ENCODE measurements around the gene MLIP. TPM values are rescaled to one million over a fixed set of nuclear protein-coding genes. Genes with fewer than 3 reads are reported as not detected.
"Not testable (repeated sequence)": the region's sequence is repeated elsewhere in the genome, so short reads cannot be mapped to it uniquely, and the experiment has no call there.

Gene MLIP
- total and polyA plus RNA-seq, 9 donors, result 0.05 to 1.2 (median 0.40) TPM; not detected in 4

GRCh38 chr6:54206510-54206909, 95.3 kb downstream of the MLIP start:
- 80 to 86% (median 82%) methylated on average over 2 of the region's 2 CpGs for WGBS, 3 donors

DNA sequence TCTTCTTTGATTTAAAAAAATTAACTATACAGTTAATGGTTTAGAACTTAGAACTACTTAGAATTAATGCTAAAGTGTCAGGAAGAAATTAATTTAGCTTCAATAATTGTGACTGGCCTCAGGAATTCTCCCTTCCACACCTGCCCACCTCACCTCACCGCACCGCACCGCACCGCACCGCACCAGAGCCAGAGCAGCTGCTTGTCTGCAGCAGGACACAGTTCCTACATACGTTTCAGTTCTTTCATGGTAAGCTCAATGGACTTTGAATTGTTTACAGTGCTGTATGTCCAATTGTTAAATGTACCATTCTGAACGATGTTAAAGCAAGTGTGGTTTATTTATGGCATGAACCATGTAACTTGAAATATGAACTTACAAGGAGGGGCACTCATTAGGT, 98.7 kb downstream of the MLIP start:
- DNase-seq; H3K4me1 ChIP-seq (ENCODE audit: insufficient read depth); H3K27ac ChIP-seq; H3K9me3 ChIP-seq; H3K36me3 ChIP-seq; H3K27me3 ChIP-seq; H3K4me3 ChIP-seq; intact Hi-C loops (cut with DNase I): not testable (repeated sequence)
- 85 to 88% (median 86%) methylated on average over 6 of the region's 7 CpGs for whole genome bisulfite sequencing, 3 donors

More at GRCh38 chr6:54206510-54206909, 95.3 kb downstream of the MLIP start:
- Histone ChIP-seq H3K4me3 (no peak overlapping the region), H3K4me1 (ENCODE audit: insufficient read depth) (no peaks in the 10 kb centered on the region), H3K9me3 (no peaks in the 10 kb centered on the region), H3K27ac (no peak overlapping the region), H3K36me3 (no peaks in the 10 kb centered on the region), H3K27me3 (no peaks in the 10 kb centered on the region)
- DNase-seq, result no peak
- intact Hi-C loops (cut with DNase I), result no loop called here
- TF ChIP-seq EP300 (IDR thresholded peaks at IDR 0.05), result no peak
- TF ChIP-seq, protein P1, sequence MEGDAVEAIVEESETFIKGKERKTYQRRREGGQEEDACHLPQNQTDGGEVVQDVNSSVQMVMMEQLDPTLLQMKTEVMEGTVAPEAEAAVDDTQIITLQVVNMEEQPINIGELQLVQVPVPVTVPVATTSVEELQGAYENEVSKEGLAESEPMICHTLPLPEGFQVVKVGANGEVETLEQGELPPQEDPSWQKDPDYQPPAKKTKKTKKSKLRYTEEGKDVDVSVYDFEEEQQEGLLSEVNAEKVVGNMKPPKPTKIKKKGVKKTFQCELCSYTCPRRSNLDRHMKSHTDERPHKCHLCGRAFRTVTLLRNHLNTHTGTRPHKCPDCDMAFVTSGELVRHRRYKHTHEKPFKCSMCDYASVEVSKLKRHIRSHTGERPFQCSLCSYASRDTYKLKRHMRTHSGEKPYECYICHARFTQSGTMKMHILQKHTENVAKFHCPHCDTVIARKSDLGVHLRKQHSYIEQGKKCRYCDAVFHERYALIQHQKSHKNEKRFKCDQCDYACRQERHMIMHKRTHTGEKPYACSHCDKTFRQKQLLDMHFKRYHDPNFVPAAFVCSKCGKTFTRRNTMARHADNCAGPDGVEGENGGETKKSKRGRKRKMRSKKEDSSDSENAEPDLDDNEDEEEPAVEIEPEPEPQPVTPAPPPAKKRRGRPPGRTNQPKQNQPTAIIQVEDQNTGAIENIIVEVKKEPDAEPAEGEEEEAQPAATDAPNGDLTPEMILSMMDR (IDR thresholded peaks at IDR 0.05), result no peak
- no peak for TF ChIP-seq POLR2A (IDR thresholded peaks at IDR 0.05)

DNA sequence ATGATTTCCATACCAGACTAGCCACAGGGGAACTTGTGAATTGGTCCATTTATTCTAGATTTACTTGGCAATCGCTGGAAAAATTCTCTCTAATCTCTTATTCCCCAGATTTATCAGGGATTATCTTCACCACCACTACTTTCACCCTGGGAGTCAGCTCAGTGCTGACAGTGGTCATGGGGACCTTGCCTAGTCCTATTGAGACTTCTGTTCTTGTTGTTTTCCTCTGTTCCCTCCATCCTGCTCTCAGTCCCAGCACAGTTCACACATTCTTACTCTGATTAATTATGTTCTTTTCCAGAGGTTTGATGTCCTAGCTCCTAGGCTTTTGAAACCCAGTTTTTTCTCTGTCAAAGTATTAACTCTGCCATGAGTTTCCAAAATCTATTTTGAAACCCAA, 103.0 kb downstream of the MLIP start:
- WGBS, 3 donors, result 71 to 91% (median 79%) methylated on average over 1 of the region's 1 CpG
- H3K27ac ChIP-seq, result no peak overlapping the region
- H3K4me1 ChIP-seq (ENCODE audit: insufficient read depth), result no peaks in the 10 kb centered on the region
- TF ChIP-seq POLR2A (IDR thresholded peaks at IDR 0.05), result no peak
- TF ChIP-seq EP300 (IDR thresholded peaks at IDR 0.05), result no peak
- TF ChIP-seq, protein P1 (IDR thresholded peaks at IDR 0.05), result no peak
- DNase-seq, result no peak
- H3K9me3 ChIP-seq, result no peaks in the 10 kb centered on the region
- H3K36me3 ChIP-seq, result no peaks in the 10 kb centered on the region
- intact Hi-C loops (cut with DNase I), result no loop called here
- H3K27me3 ChIP-seq, result no peaks in the 10 kb centered on the region
- no peak overlapping the region for H3K4me3 ChIP-seq

- no peaks in the 10 kb centered on the region for H3K27me3 ChIP-seq
- H3K9me3 ChIP-seq, result no peaks in the 10 kb centered on the region
- no peak for DNase-seq
- intact Hi-C loops (cut with DNase I), result no loop called here
- H3K4me3 ChIP-seq, result no peak overlapping the region
- H3K4me1 ChIP-seq (ENCODE audit: insufficient read depth), result no peaks in the 10 kb centered on the region
- TF ChIP-seq POLR2A (IDR thresholded peaks at IDR 0.05), result no peak
- TF ChIP-seq EP300 (IDR thresholded peaks at IDR 0.05), result no peak
- TF ChIP-seq, protein P1 (IDR thresholded peaks at IDR 0.05), result no peak
- H3K36me3 ChIP-seq, result no peaks in the 10 kb centered on the region
- H3K27ac ChIP-seq, result no peak overlapping the region
Observed at GRCh38 chr6:54216336-54216735, 105.1 kb downstream of the MLIP start.

DNA sequence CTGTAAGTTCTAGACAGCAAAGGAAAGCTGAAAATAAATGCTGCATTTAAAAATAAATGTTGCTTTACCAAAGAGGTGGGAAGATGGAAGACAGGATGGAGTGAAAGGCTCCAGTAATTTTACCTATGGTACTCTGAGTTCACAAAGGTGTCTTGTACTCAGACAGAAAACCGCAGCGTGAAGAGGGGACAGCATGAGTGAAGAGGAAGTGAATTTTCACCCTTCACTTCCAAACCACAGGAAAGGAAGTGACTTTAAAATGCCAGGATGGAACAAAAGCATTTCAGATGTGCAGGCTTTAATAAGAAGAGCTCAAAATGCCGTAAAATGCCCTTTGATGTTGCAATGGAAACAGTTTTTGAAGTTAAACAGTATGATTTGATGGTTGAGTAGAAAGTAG, 105.8 kb downstream of the MLIP start:
- intact Hi-C loops (cut with DNase I), result no loop called here

More for the DNA sequence above, 105.8 kb downstream of the MLIP start:
- no peak for DNase-seq
- TF ChIP-seq, protein P1 (IDR thresholded peaks at IDR 0.05), result no peak
- no peak for TF ChIP-seq EP300 (IDR thresholded peaks at IDR 0.05)
- no peak for TF ChIP-seq POLR2A (IDR thresholded peaks at IDR 0.05)
- no peak overlapping the region for H3K4me3 ChIP-seq
- no peaks in the 10 kb centered on the region for H3K4me1 ChIP-seq (ENCODE audit: insufficient read depth)
- H3K36me3 ChIP-seq, result no peaks in the 10 kb centered on the region
- H3K27me3 ChIP-seq, result no peaks in the 10 kb centered on the region
- H3K27ac ChIP-seq, result no peak overlapping the region
- WGBS, 3 donors, result 36 to 40% (median 36%) methylated on average over 3 of the region's 3 CpGs
- no peaks in the 10 kb centered on the region for H3K9me3 ChIP-seq
